Osteoblast (primary cell): ENCODE data around the gene PLEKHA7. TPM values are rescaled to one million over a fixed set of nuclear protein-coding genes. Genes with fewer than 3 reads are reported as not detected.

Source experiments
- DNase-seq: peaks from one replicate; pipeline ENCODE4 v3.0.0; 2011; ENCODE audit warnings: low spot score, mixed read lengths; ENCODE audit not compliant: insufficient read length; ENCODE audit errors: missing footprints
- H2AFZ ChIP-seq: 2 replicates; pipeline ENCODE4 v1.6.0; 2011; ENCODE audit warnings: mild to moderate bottlenecking, low read length
- H3K27ac ChIP-seq: 2 replicates; pipeline ENCODE4 v1.5.1; 2011; ENCODE audit warnings: mild to moderate bottlenecking, low read depth, low read length, moderate library complexity
- H3K27me3 ChIP-seq: 2 replicates; pipeline ENCODE4 v1.6.0; 2012; ENCODE audit warnings: mild to moderate bottlenecking, control low read depth, inconsistent platforms, low read length, moderate library complexity; ENCODE audit not compliant: insufficient read depth
- H3K36me3 ChIP-seq: 2 replicates; pipeline ENCODE4 v1.5.1; 2011; ENCODE audit warnings: mild to moderate bottlenecking, low read length, control low read depth, moderate library complexity; ENCODE audit not compliant: insufficient read depth
- H3K4me1 ChIP-seq: 2 replicates; pipeline ENCODE4 v1.5.1; 2011; ENCODE audit warnings: mild to moderate bottlenecking, low read length, control low read depth, moderate library complexity; ENCODE audit not compliant: insufficient read depth
- H3K4me2 ChIP-seq: 2 replicates; pipeline ENCODE4 v1.6.0; 2011; ENCODE audit warnings: mild to moderate bottlenecking, low read length; ENCODE audit not compliant: insufficient read depth
- H3K4me3 ChIP-seq: fragments of 200-600 bp; sonication (generic); 3 replicates; pipeline ENCODE4 v1.5.1; 2012; ENCODE audit warnings: mild to moderate bottlenecking, low read length, inconsistent platforms; ENCODE audit not compliant: insufficient read depth
- H3K79me2 ChIP-seq: 2 replicates; pipeline ENCODE4 v1.6.0; 2012; ENCODE audit warnings: mild to moderate bottlenecking, low read length, control low read depth, inconsistent platforms; ENCODE audit not compliant: insufficient read depth
- H3K9me3 ChIP-seq: 2 replicates; pipeline ENCODE4 v1.5.1; 2011; ENCODE audit warnings: low read depth, low read length, control low read depth
- H4K20me1 ChIP-seq: 2 replicates; pipeline ENCODE4 v1.6.0; 2012; ENCODE audit warnings: mild to moderate bottlenecking, low read length, control low read depth; ENCODE audit not compliant: insufficient read depth
- CTCF ChIP-seq: IDR thresholded peaks from 2 replicates; pipeline ENCODE4 v1.5.1; 2011; ENCODE audit warnings: mild to moderate bottlenecking, low read depth, low read length, moderate library complexity; ENCODE audit errors: extremely low read depth
- total RNA-seq: library from RNA; depleted of rRNA; stranded (reverse); fragments of >200 nt; gene quantifications from 2 replicates; pipeline ENCODE4 v1.2.3, GENCODE V29; 2012

The PLEKHA7 gene
- total RNA-seq, 1 donor = 1.1 TPM

- H3K9me3 ChIP-seq = no peaks in the 10 kb centered on the region
- H3K4me1 ChIP-seq = no peaks in the 10 kb centered on the region
- H3K4me2 ChIP-seq = no peak overlapping the region
- H3K27ac ChIP-seq = no peak overlapping the region
- DNase-seq = no peak
- no peaks in the 10 kb centered on the region for H3K36me3 ChIP-seq
- H3K4me3 ChIP-seq = no peak overlapping the region
- no peak overlapping the region for H2AFZ ChIP-seq
- no peaks in the 10 kb centered on the region for H4K20me1 ChIP-seq
- no peaks in the 10 kb centered on the region for H3K79me2 ChIP-seq
- H3K27me3 ChIP-seq = no peaks in the 10 kb centered on the region
- no peak for TF ChIP-seq CTCF
These were observed 20.7 kb downstream of the PLEKHA7 start for GRCh38 chr11:16993495-16993894.

DNA sequence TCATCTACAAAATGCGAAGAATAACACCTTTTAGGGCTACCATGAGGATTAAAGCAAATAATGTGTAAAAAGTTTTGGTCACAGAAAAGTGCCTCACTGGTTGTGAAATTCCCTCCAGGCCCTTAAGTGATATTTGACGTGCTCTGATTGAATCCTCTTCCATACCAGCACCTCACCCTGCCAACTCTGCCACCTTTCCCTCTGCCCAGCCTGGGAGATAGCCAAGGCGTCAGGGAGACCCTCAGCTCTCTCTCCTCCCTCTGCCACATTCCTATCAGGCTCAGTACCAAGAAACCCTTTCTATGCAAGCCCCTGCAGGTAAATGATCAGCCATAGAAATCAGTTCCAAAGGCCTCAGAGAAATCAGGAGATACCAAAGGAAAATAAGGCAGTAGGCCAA is 21.4 kb downstream of the PLEKHA7 start:
- no peak for DNase-seq
- Histone ChIP-seq H3K4me3 (no peak overlapping the region), H3K79me2 (no peaks in the 10 kb centered on the region), H2AFZ (no peak overlapping the region), H3K4me2 (no peak overlapping the region), H3K27ac (no peak overlapping the region), H3K9me3 (no peaks in the 10 kb centered on the region), H3K27me3 (no peaks in the 10 kb centered on the region), H3K4me1 (no peaks in the 10 kb centered on the region), H3K36me3 (no peaks in the 10 kb centered on the region), H4K20me1 (no peaks in the 10 kb centered on the region)
- no peak for TF ChIP-seq CTCF

- Histone ChIP-seq H3K4me2 (no peak overlapping the region), H3K9me3 (no peaks in the 10 kb centered on the region), H2AFZ (no peak overlapping the region), H3K27ac (no peak overlapping the region), H3K4me1 (no peaks in the 10 kb centered on the region), H3K36me3 (no peaks in the 10 kb centered on the region), H4K20me1 (no peaks in the 10 kb centered on the region), H3K27me3 (no peaks in the 10 kb centered on the region), H3K79me2 (no peaks in the 10 kb centered on the region), H3K4me3 (no peak overlapping the region)
- TF ChIP-seq CTCF = no peak
- DNase-seq = no peak
These were observed 24.7 kb downstream of the PLEKHA7 start for GRCh38 chr11:16989554-16989953.

DNA sequence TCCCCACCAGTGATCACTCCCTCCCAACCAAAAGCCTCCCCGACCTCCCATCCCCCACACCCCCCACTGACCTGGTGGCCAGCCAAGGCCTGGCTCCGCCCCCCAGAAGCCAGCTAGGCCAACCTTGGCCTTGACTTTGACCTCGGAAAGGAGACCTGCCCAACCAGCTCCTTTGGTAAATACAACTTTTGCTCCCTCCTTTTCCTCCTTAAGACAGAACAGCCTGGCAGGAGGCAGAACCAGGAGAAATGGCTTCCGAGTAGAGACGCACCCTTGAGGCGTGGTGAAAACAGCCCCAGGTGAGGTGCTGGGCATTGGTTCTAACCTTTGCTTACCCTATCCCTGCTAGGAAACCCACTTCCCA is 27.0 kb downstream of the PLEKHA7 start:
- Histone ChIP-seq H3K4me3 (no peak overlapping the region), H3K79me2 (no peaks in the 10 kb centered on the region), H3K4me1 (no peaks in the 10 kb centered on the region), H4K20me1 (no peaks in the 10 kb centered on the region), H3K4me2 (no peak overlapping the region), H3K36me3 (no peaks in the 10 kb centered on the region), H3K9me3 (no peaks in the 10 kb centered on the region), H2AFZ (no peak overlapping the region), H3K27ac (no peak overlapping the region), H3K27me3 (no peaks in the 10 kb centered on the region)
- no peak for TF ChIP-seq CTCF
- no peak for DNase-seq
